H1 (cell line): ENCODE data around the gene KRT4. TPM values are rescaled to one million over a fixed set of nuclear protein-coding genes. Genes with fewer than 3 reads are reported as not detected.

Experiments used
- CTCF ChIA-PET: fragments of 300-600 bp; sonication (Branson Sonifier 250); formaldehyde crosslinking; loops from one replicate; lab custom pipeline; 2021; ENCODE audit not compliant: partially characterized antibody; lab: Charles Lee
- POLR2A ChIA-PET: fragments of 300-600 bp; sonication (Branson Sonifier 250); formaldehyde crosslinking; loops from one replicate; lab custom pipeline; 2021; ENCODE audit warnings: inconsistent platforms; ENCODE audit not compliant: partially characterized antibody; lab: Charles Lee
- DNase-seq, 2 experiments: peaks; one replicate each; pipeline versions ENCODE4 v3.0.0 to v3.0.0-alpha.2; 2010 to 2022; ENCODE audit warnings: low spot score in 2 of 2, low read depth in 1 of 2, mixed read lengths in 1 of 2
- FAIRE-seq: peaks from 2 replicates; lab custom pipeline; 2011; peaks lifted over from hg19 to GRCh38; lab: Jason Lieb, UNC
- H2AFZ ChIP-seq: 2 replicates; pipeline ENCODE4 v1.8.1; 2012; ENCODE audit warnings: low read length, inconsistent platforms
- H2AK5ac ChIP-seq: 2 replicates; pipeline ENCODE4 v1.6.1; 2013; ENCODE audit warnings: low read depth, low read length
- H2BK120ac ChIP-seq: replicated peaks from 2 replicates; pipeline ENCODE3; 2013; ENCODE audit warnings: low read depth, low read length, inconsistent platforms
- H2BK12ac ChIP-seq: 2 replicates; pipeline ENCODE4 v1.6.1; 2013; ENCODE audit warnings: low read depth, low read length
- H2BK15ac ChIP-seq: 2 replicates; pipeline ENCODE4 v1.6.1; 2013; ENCODE audit warnings: low read length
- H2BK20ac ChIP-seq: 2 replicates; pipeline ENCODE4 v1.6.1; 2013; ENCODE audit warnings: low read length
- H2BK5ac ChIP-seq: 2 replicates; pipeline ENCODE4 v1.6.1; 2013; ENCODE audit warnings: low read depth, low read length
- H3K14ac ChIP-seq: 2 replicates; pipeline ENCODE4 v1.6.1; 2013; ENCODE audit warnings: inconsistent platforms; ENCODE audit not compliant: insufficient read length
- H3K18ac ChIP-seq: 2 replicates; pipeline ENCODE4 v1.6.1; 2013; ENCODE audit warnings: low read length; ENCODE audit errors: extremely low read depth
- H3K23ac ChIP-seq: 2 replicates; pipeline ENCODE4 v1.6.1; 2013; ENCODE audit warnings: inconsistent platforms; ENCODE audit not compliant: insufficient read length
- H3K23me2 ChIP-seq: 2 replicates; pipeline ENCODE4 v1.6.1; 2013; ENCODE audit warnings: low read depth, low read length
- H3K27ac ChIP-seq: 2 replicates; pipeline ENCODE4 v1.6.1; 2011; ENCODE audit warnings: low read depth, low read length, inconsistent platforms
- H3K27me3 ChIP-seq, 4 experiments: replicated peaks in 1 of 4; 1 replicate in 1 of 4; 2 replicates in 3 of 4; pipeline versions ENCODE4 v1.6.1 to v1.8.1; 2011 to 2013; ENCODE audit warnings: low read length in 3 of 4, mild to moderate bottlenecking in 3 of 4, inconsistent platforms in 2 of 4, mixed read lengths in 2 of 4, moderate library complexity in 1 of 4; ENCODE audit not compliant: control insufficient read depth in 3 of 4, insufficient read depth in 3 of 4; ENCODE audit errors: extremely low read depth in 1 of 4
- H3K36me3 ChIP-seq, 4 experiments: 2 replicates each; pipeline versions ENCODE4 v1.6.1 to v1.8.1; 2011 to 2013; ENCODE audit warnings: mild to moderate bottlenecking in 4 of 4, low read length in 3 of 4, moderate library complexity in 2 of 4, control low read depth in 1 of 4, inconsistent platforms in 1 of 4; ENCODE audit not compliant: insufficient read depth in 4 of 4, control insufficient read depth in 2 of 4
- H3K4ac ChIP-seq: replicated peaks from 2 replicates; pipeline ENCODE3; 2013; ENCODE audit warnings: low read length, low read depth, mixed read lengths, inconsistent platforms; ENCODE audit not compliant: insufficient read length
- H3K4me1 ChIP-seq, 4 experiments: replicated peaks in 1 of 4; 1 replicate in 1 of 4; 2 replicates in 3 of 4; pipeline versions ENCODE4 v1.6.1 to v1.8.1; 2011 to 2013; ENCODE audit warnings: low read length in 3 of 4, inconsistent platforms in 2 of 4, mixed read lengths in 1 of 4; ENCODE audit not compliant: insufficient read depth in 4 of 4, control insufficient read depth in 3 of 4
- H3K4me2 ChIP-seq, 2 experiments: 2 replicates each; pipeline versions ENCODE4 v1.6.1 to v1.8.1; 2011 to 2013; ENCODE audit warnings: low read depth in 2 of 2, low read length in 2 of 2, control low read depth in 1 of 2, inconsistent platforms in 1 of 2, mild to moderate bottlenecking in 1 of 2; ENCODE audit not compliant: insufficient read depth in 1 of 2
- H3K4me3 ChIP-seq, 4 experiments: fragments of 200-600, 300-600 bp in 1 of 4; sonication (generic), shearing (Covaris generic), sonication (Bioruptor Twin) in 1 of 4; 2 replicates each; pipeline versions ENCODE4 v1.5.1 to v1.8.1; 2011 to 2016; ENCODE audit warnings: low read length in 4 of 4, low read depth in 3 of 4, control low read depth in 2 of 4, inconsistent platforms in 2 of 4, mild to moderate bottlenecking in 2 of 4, mixed read lengths in 1 of 4, moderate library complexity in 1 of 4; ENCODE audit not compliant: insufficient read depth in 2 of 4; ENCODE audit errors: extremely low read depth in 1 of 4
- H3K56ac ChIP-seq: replicated peaks from 2 replicates; pipeline ENCODE3; 2013; ENCODE audit warnings: low read depth, mild to moderate bottlenecking, mixed read lengths, low read length, inconsistent platforms; ENCODE audit not compliant: insufficient read length
- H3K79me1 ChIP-seq: 2 replicates; pipeline ENCODE4 v1.6.1; 2013; ENCODE audit warnings: low read depth, low read length, control low read depth
- H3K79me2 ChIP-seq, 2 experiments: 2 replicates each; pipeline versions ENCODE4 v1.6.1 to v1.8.1; 2012 to 2013; ENCODE audit warnings: low read length in 2 of 2, mild to moderate bottlenecking in 2 of 2, inconsistent platforms in 1 of 2; ENCODE audit not compliant: insufficient read depth in 2 of 2, control insufficient read depth in 1 of 2
- H3K9ac ChIP-seq, 4 experiments: replicated peaks in 1 of 4; 1 replicate in 1 of 4; 2 replicates in 3 of 4; pipeline versions ENCODE4 v1.6.1 to v1.8.1; 2011 to 2013; ENCODE audit warnings: low read depth in 3 of 4, low read length in 3 of 4, control low read depth in 2 of 4, mild to moderate bottlenecking in 2 of 4, moderate library complexity in 2 of 4, inconsistent platforms in 1 of 4; ENCODE audit errors: extremely low read depth in 1 of 4
- H3K9me3 ChIP-seq, 2 experiments: 2 replicates each; pipeline versions ENCODE4 v1.6.1 to v1.8.1; 2012 to 2013; ENCODE audit warnings: mild to moderate bottlenecking in 2 of 2, moderate library complexity in 2 of 2, control low read depth in 1 of 2, inconsistent platforms in 1 of 2, low read depth in 1 of 2, low read length in 1 of 2, mixed read lengths in 1 of 2; ENCODE audit not compliant: insufficient read depth in 2 of 2
- H4K20me1 ChIP-seq, 2 experiments: replicated peaks in 1 of 2; 2 replicates each; pipeline versions ENCODE3 to v1.8.1; 2011 to 2013; ENCODE audit warnings: inconsistent platforms in 2 of 2, low read length in 2 of 2, mild to moderate bottlenecking in 1 of 2; ENCODE audit not compliant: insufficient read depth in 2 of 2, control insufficient read depth in 1 of 2
- H4K5ac ChIP-seq: 2 replicates; pipeline ENCODE4 v1.6.1; 2013; ENCODE audit warnings: low read length, low read depth, mixed read lengths, inconsistent platforms; ENCODE audit not compliant: insufficient read length
- H4K8ac ChIP-seq: 2 replicates; pipeline ENCODE4 v1.8.0; 2013; ENCODE audit warnings: mild to moderate bottlenecking, moderate library complexity, low read length, inconsistent platforms; ENCODE audit not compliant: insufficient read depth; ENCODE audit errors: extremely low read depth
- H4K91ac ChIP-seq: replicated peaks from 2 replicates; pipeline ENCODE3; 2013; ENCODE audit warnings: low read length, mixed read lengths, inconsistent platforms; ENCODE audit not compliant: insufficient read length
- ASH2L ChIP-seq: fragments of 200-600, 300-600 bp; sonication (generic); IDR thresholded peaks from one replicate; pipeline ENCODE4 v1.7.1; 2017; ENCODE audit warnings: low read length
- BACH1 ChIP-seq: IDR thresholded peaks from 2 replicates; pipeline ENCODE4 v1.6.1; 2012; ENCODE audit warnings: low read length, improper control_type of control experiment
- BCL11A ChIP-seq, 2 experiments: IDR thresholded peaks; one replicate each; pipeline ENCODE4 v1.6.1; 2011; ENCODE audit warnings: low read depth in 2 of 2, low read length in 2 of 2, mild to moderate bottlenecking in 2 of 2
- CBX8 ChIP-seq: fragments of 300-800, 300-1000 bp; sonication (generic); IDR thresholded peaks from 2 replicates; pipeline ENCODE4 v1.7.1; 2016; ENCODE audit warnings: low read depth, low read length, borderline replicate concordance
- HDAC6 ChIP-seq: IDR thresholded peaks from one replicate; pipeline ENCODE4 v1.7.1; 2012; ENCODE audit warnings: low read depth, mild to moderate bottlenecking, inconsistent platforms, low read length, moderate library complexity
- JUND ChIP-seq: IDR thresholded peaks from 2 replicates; pipeline ENCODE4 v1.6.1; 2011; ENCODE audit warnings: mild to moderate bottlenecking, improper control_type of control experiment, low read length
- KDM1A ChIP-seq: fragments of 200-600, 300-600 bp; sonication (generic); IDR thresholded peaks from 2 replicates; pipeline ENCODE4 v1.7.1; 2016; ENCODE audit warnings: mild to moderate bottlenecking, low read length, borderline replicate concordance
- RXRA ChIP-seq: IDR thresholded peaks from 2 replicates; pipeline ENCODE4 v1.6.1; 2011; ENCODE audit warnings: low read depth, mild to moderate bottlenecking, low read length, moderate library complexity; ENCODE audit not compliant: insufficient read depth
- SIN3A ChIP-seq, 2 experiments: IDR thresholded peaks in 1 of 2; conservative IDR thresholded peaks in 1 of 2; 2 replicates each; pipeline ENCODE4 v1.6.1; 2011 to 2012; ENCODE audit warnings: low read length in 2 of 2, improper control_type of control experiment in 1 of 2, low read depth in 1 of 2, mild to moderate bottlenecking in 1 of 2
- SRF ChIP-seq: IDR thresholded peaks from 2 replicates; pipeline ENCODE4 v1.6.1; 2011; ENCODE audit warnings: mild to moderate bottlenecking, low read depth, low read length, moderate library complexity
- YY1 ChIP-seq: IDR thresholded peaks from 2 replicates; pipeline ENCODE4 v1.6.1; 2011; ENCODE audit warnings: low read depth, mild to moderate bottlenecking, low read length
- WGBS, 2 experiments: shearing (Covaris generic) in 1 of 2; methylation state at CpG; one replicate each; pipeline versions ENCODE4 v1.1.6 to v1.1.7; 2013 to 2015; ENCODE audit warnings: low lambda C conversion rate in 2 of 2, mixed read lengths in 2 of 2, inconsistent platforms in 1 of 2, low coverage in 1 of 2, missing lambda C conversion rate in 1 of 2; ENCODE audit not compliant: insufficient replicate concordance in 2 of 2, insufficient coverage in 1 of 2, insufficient read length in 1 of 2; ENCODE audit errors: extremely low coverage in 1 of 2, missing lambda C conversion rate in 1 of 2; 5-methylcytosine and 5-hydroxymethylcytosine counted together
- polyA plus RNA-seq, 7 experiments: library from polyadenylated mRNA; depleted of rRNA in 3 of 7; stranded (reverse) in 5 of 7; unstranded in 2 of 7; fragments of >200 nt in 5 of 7; fragments of 200-250 nt in 2 of 7; gene quantifications; 1 replicate in 5 of 7; 2 replicates in 1 of 7; 4 replicates in 1 of 7; pipeline versions ENCODE4 v1.2.1 to v1.2.3, GENCODE V29; 2011 to 2013; ENCODE audit warnings: missing spikeins in 2 of 7, mixed read lengths in 2 of 7
- total RNA-seq: library from RNA; stranded (reverse); fragmentation: NEBNext Ultra II Directional; extraction: Animal tissue kit (Norgen Biotek cat#: 25700); gene quantifications from 2 replicates; pipeline ENCODE4 v1.2.1, GENCODE V29; 2021
- TF ChIP-seq, protein P1 (sequence below): IDR thresholded peaks from 2 replicates; pipeline ENCODE4 v1.6.1; 2011; ENCODE audit warnings: low read depth, mild to moderate bottlenecking, low read length; ENCODE audit not compliant: insufficient read depth

KRT4 gene
- total and polyA plus RNA-seq, 2 of the 8 experiments (the other 6 are each of a cell fraction or from before 2014, with no cell fraction given) = not detected

DNA sequence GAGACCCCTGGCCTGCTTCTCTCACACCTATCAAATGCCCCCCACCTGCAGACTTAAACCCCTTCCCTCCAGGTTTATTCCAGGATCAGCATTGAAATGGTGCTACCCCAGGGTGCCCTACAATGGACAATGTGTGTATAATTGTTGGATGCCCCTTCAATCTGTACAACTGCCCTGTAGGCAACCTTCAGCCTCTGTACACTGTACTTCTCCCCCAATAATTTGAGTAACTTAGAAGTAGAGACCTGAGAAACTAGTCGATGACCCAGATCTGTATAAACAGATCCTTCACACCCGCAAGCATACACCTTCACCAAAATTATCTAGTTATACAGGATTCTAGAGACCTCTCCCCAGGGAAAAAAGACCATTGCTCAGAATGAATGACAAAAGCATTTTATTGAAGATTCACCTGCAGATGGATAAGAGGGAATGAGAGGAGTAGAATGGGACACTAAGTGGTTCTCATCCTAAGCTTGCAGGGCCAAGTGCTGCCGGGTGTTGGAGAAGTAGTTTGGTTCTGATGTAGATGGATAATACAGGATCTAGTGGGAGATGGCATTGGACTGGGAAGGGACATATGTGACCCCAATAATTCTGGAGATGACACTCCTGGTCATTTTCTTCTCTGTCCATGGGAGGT lies 7.6 kb downstream of the KRT4 start:
- Histone ChIP-seq H3K4me3 (no peak overlapping the region), H3K79me1 (no peaks in the 10 kb centered on the region), H3K4me1 (peaks cover 3 to 6% (median 4%) of the 10 kb centered on the region in 4 experiments), H3K18ac (no peak overlapping the region), H3K4me2 (no peak overlapping the region), H4K20me1 (no peaks in the 10 kb centered on the region), H2BK20ac (no peak overlapping the region), H3K56ac (no peak overlapping the region), H3K27me3 (no peaks in the 10 kb centered on the region), H2BK15ac (no peak overlapping the region), H3K23ac (no peak overlapping the region), H2BK12ac (no peak overlapping the region), H3K9me3 (no peaks in the 10 kb centered on the region), H4K8ac (no peak overlapping the region), H2BK5ac (no peak overlapping the region), H3K9ac (no peak overlapping the region), H3K23me2 (peaks cover 2% of the 10 kb centered on the region; the same call in 1 of the 2 replicates), H4K5ac (no peak overlapping the region), H2AFZ (no peak overlapping the region), H3K27ac (no peak overlapping the region), H4K91ac (no peak overlapping the region), H3K79me2 (no peaks in the 10 kb centered on the region), H2BK120ac (no peak overlapping the region), H3K36me3 (no peaks in the 10 kb centered on the region), H3K4ac (no peak overlapping the region), H2AK5ac (no peak overlapping the region), H3K14ac (no peak overlapping the region)
- FAIRE-seq (no peak), DNase-seq (no peak)
- WGBS, 2 experiments = 87% methylated on average over 3 of the region's 3 CpGs; no CpG with 5 or more reads in 1 of the 2 experiments
- POLR2A ChIA-PET = interaction anchor here (1.3 kb wide), 1 partner anchor 92 kb away, joined by 3 read pairs; no protein-coding TSS in a partner anchor
- CTCF ChIA-PET = interaction anchor here (1.0 to 3.0 kb wide), 7 partner anchors 10 to 415 kb away, joined by 3 to 11 read pairs (median 4); no protein-coding TSS in a partner anchor
- TF ChIP-seq JUND = no peak
- no peak for TF ChIP-seq SIN3A (conservative IDR thresholded peaks at IDR 0.05 in 1 of 2, IDR thresholded peaks at IDR 0.05 in 1 of 2; ENCODE audit: low read depth in 1 of 2, low read length in 2 of 2)
- TF ChIP-seq KDM1A = no peak
- TF ChIP-seq YY1 = no peak
- TF ChIP-seq BCL11A (IDR thresholded peaks at IDR 0.05; ENCODE audit: low read depth in 2 of 2, low read length in 2 of 2) = no peak
- TF ChIP-seq HDAC6 = no peak
- no peak for TF ChIP-seq RXRA
- TF ChIP-seq BACH1 = no peak
- TF ChIP-seq ASH2L = no peak
- TF ChIP-seq CBX8 = no peak
- TF ChIP-seq, protein P1, sequence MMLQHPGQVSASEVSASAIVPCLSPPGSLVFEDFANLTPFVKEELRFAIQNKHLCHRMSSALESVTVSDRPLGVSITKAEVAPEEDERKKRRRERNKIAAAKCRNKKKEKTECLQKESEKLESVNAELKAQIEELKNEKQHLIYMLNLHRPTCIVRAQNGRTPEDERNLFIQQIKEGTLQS = no peak
- no peak for TF ChIP-seq SRF
